A673 (cell line): Measurements from ENCODE around the gene MTX1.

ENCODE experiments used
- EZH2 ChIP-seq: fragments of 200-600 bp; sonication (generic); IDR thresholded peaks from 2 replicates; pipeline ENCODE4 v1.6.1; 2017; ENCODE audit warnings: borderline replicate concordance, low read depth, mild to moderate bottlenecking, mixed read lengths, antibody characterized with exemption, low read length; ENCODE audit not compliant: poor library complexity, severe bottlenecking
- TF ChIP-seq, protein P1 (sequence below): fragments of 300-800, 200-600 bp; sonication (generic); conservative IDR thresholded peaks from 2 replicates; pipeline ENCODE4 v1.5.1; 2017; ENCODE audit warnings: low read depth, mild to moderate bottlenecking, antibody characterized with exemption, low read length, moderate library complexity, mixed read lengths

DNA sequence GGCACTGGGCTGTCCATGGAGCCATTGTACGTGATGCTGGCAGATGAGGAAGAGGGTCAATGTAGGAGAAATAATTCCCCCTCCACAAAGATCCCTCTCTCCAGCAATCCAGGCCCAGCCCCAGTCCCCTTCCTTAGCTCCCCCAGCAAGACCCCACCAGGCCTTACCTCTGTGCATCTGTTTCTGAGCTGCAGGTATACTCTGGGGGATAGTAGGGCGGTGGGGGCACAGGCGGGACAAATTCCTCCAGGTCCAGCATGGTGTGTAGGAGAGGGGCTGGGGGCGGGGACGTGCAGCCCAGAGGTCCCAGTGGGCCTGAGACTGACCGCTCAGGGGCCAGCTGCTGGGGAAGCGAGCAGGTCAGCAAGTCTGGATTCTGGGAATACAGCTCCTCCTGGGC lies 43.1 kb downstream of the MTX1 start:
- TF ChIP-seq, protein P1, sequence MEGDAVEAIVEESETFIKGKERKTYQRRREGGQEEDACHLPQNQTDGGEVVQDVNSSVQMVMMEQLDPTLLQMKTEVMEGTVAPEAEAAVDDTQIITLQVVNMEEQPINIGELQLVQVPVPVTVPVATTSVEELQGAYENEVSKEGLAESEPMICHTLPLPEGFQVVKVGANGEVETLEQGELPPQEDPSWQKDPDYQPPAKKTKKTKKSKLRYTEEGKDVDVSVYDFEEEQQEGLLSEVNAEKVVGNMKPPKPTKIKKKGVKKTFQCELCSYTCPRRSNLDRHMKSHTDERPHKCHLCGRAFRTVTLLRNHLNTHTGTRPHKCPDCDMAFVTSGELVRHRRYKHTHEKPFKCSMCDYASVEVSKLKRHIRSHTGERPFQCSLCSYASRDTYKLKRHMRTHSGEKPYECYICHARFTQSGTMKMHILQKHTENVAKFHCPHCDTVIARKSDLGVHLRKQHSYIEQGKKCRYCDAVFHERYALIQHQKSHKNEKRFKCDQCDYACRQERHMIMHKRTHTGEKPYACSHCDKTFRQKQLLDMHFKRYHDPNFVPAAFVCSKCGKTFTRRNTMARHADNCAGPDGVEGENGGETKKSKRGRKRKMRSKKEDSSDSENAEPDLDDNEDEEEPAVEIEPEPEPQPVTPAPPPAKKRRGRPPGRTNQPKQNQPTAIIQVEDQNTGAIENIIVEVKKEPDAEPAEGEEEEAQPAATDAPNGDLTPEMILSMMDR, result no peak
- no peak for TF ChIP-seq EZH2
